HG03025 (cell line): ENCODE data around the gene SYTL3.

Source experiments
- ATAC-seq: cut with Tn5 transposase; IDR thresholded peaks from one replicate; pipeline ENCODE4 v1.9.1; 2021; ENCODE audit warnings: mild to moderate bottlenecking, moderate library complexity; ENCODE audit not compliant: unreplicated experiment, low FRiP score

Gene SYTL3

GRCh38 chr6:158769771-158770432, 120.0 kb downstream of the SYTL3 start:
- no peak for ATAC-seq

GRCh38 chr6:158770533-158771330, 120.9 kb downstream of the SYTL3 start:
- no peak for ATAC-seq

- ATAC-seq = no peak
Measured at GRCh38 chr6:158771399-158772152, 121.7 kb downstream of the SYTL3 start.

- ATAC-seq = no peak
Measured at GRCh38 chr6:158772172-158772571, 122.3 kb downstream of the SYTL3 start.

GRCh38 chr6:158772851-158773371, 123.1 kb downstream of the SYTL3 start:
- no peak for ATAC-seq

- no peak for ATAC-seq
Measured at GRCh38 chr6:158773581-158774449, 124.0 kb downstream of the SYTL3 start.

- no peak for ATAC-seq
Measured at GRCh38 chr6:158774717-158775449, 125.0 kb downstream of the SYTL3 start.

- ATAC-seq = no peak
Measured at GRCh38 chr6:158775832-158776231, 126.0 kb downstream of the SYTL3 start.

- no peak for ATAC-seq
Measured at GRCh38 chr6:158776737-158777136, 126.9 kb downstream of the SYTL3 start.

- ATAC-seq = no peak
Measured at GRCh38 chr6:158777510-158777909, 127.7 kb downstream of the SYTL3 start.

- no peak for ATAC-seq
Measured at GRCh38 chr6:158778005-158778527, 128.2 kb downstream of the SYTL3 start.

- no peak for ATAC-seq
Measured at GRCh38 chr6:158780246-158780884, 130.5 kb downstream of the SYTL3 start.

GRCh38 chr6:158780988-158781691, 131.3 kb downstream of the SYTL3 start:
- no peak for ATAC-seq

GRCh38 chr6:158781692-158782373, 132.0 kb downstream of the SYTL3 start:
- no peak for ATAC-seq

GRCh38 chr6:158782432-158783166, 132.7 kb downstream of the SYTL3 start:
- ATAC-seq = no peak

- no peak for ATAC-seq
Measured at GRCh38 chr6:158783167-158783450, 133.3 kb downstream of the SYTL3 start.

GRCh38 chr6:158783851-158784250, 134.0 kb downstream of the SYTL3 start:
- no peak for ATAC-seq
